GM19193 (cell line): ENCODE measurements around the gene PTPRM.

ENCODE experiments used
- POLR2A ChIP-seq: IDR thresholded peaks from 4 replicates; pipeline ENCODE4 v1.6.1; 2011; ENCODE audit not compliant: insufficient read depth, insufficient read length; ENCODE audit errors: extremely low read depth

Gene PTPRM

GRCh38 chr18:8224576-8224975 is 657.5 kb downstream of the PTPRM start:
- TF ChIP-seq POLR2A = no peak

GRCh38 chr18:8229040-8229439 is 661.9 kb downstream of the PTPRM start:
- TF ChIP-seq POLR2A = no peak

GRCh38 chr18:8229787-8230186 is 662.7 kb downstream of the PTPRM start:
- no peak for TF ChIP-seq POLR2A

- no peak for TF ChIP-seq POLR2A
These were observed 664.2 kb downstream of the PTPRM start for GRCh38 chr18:8231316-8231715.

- no peak for TF ChIP-seq POLR2A
These were observed 665.7 kb downstream of the PTPRM start for GRCh38 chr18:8232791-8233190.

- no peak for TF ChIP-seq POLR2A
These were observed 668.8 kb downstream of the PTPRM start for GRCh38 chr18:8235894-8236293.

- TF ChIP-seq POLR2A = no peak
These were observed 671.4 kb downstream of the PTPRM start for GRCh38 chr18:8238507-8238906.

GRCh38 chr18:8241731-8242130 is 674.6 kb downstream of the PTPRM start:
- TF ChIP-seq POLR2A = no peak

- no peak for TF ChIP-seq POLR2A
These were observed 675.1 kb downstream of the PTPRM start for GRCh38 chr18:8242151-8242696.

GRCh38 chr18:8247700-8248099 is 680.6 kb downstream of the PTPRM start:
- no peak for TF ChIP-seq POLR2A

- TF ChIP-seq POLR2A = no peak
These were observed 681.5 kb downstream of the PTPRM start for GRCh38 chr18:8248576-8248975.

- TF ChIP-seq POLR2A = no peak
These were observed 682.7 kb downstream of the PTPRM start for GRCh38 chr18:8249811-8250210.

GRCh38 chr18:8252371-8252770 is 685.3 kb downstream of the PTPRM start:
- TF ChIP-seq POLR2A = no peak

- no peak for TF ChIP-seq POLR2A
These were observed 686.8 kb downstream of the PTPRM start for GRCh38 chr18:8253944-8254343.

- no peak for TF ChIP-seq POLR2A
These were observed 687.5 kb downstream of the PTPRM start for GRCh38 chr18:8254654-8255053.

- no peak for TF ChIP-seq POLR2A
These were observed 690.8 kb downstream of the PTPRM start for GRCh38 chr18:8257851-8258434.

GRCh38 chr18:8260319-8260718 is 693.2 kb downstream of the PTPRM start:
- TF ChIP-seq POLR2A = no peak

GRCh38 chr18:8260827-8261226 is 693.7 kb downstream of the PTPRM start:
- no peak for TF ChIP-seq POLR2A

GRCh38 chr18:8261651-8262091 is 694.6 kb downstream of the PTPRM start:
- no peak for TF ChIP-seq POLR2A
